Measurements from ENCODE around the gene IFITM1.

- TF ChIP-seq, protein P1, sequence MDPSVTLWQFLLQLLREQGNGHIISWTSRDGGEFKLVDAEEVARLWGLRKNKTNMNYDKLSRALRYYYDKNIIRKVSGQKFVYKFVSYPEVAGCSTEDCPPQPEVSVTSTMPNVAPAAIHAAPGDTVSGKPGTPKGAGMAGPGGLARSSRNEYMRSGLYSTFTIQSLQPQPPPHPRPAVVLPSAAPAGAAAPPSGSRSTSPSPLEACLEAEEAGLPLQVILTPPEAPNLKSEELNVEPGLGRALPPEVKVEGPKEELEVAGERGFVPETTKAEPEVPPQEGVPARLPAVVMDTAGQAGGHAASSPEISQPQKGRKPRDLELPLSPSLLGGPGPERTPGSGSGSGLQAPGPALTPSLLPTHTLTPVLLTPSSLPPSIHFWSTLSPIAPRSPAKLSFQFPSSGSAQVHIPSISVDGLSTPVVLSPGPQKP (IDR thresholded peaks at IDR 0.05; ENCODE audit: borderline replicate concordance, low read depth, low read length), result no peak
- TF ChIP-seq, protein P2, sequence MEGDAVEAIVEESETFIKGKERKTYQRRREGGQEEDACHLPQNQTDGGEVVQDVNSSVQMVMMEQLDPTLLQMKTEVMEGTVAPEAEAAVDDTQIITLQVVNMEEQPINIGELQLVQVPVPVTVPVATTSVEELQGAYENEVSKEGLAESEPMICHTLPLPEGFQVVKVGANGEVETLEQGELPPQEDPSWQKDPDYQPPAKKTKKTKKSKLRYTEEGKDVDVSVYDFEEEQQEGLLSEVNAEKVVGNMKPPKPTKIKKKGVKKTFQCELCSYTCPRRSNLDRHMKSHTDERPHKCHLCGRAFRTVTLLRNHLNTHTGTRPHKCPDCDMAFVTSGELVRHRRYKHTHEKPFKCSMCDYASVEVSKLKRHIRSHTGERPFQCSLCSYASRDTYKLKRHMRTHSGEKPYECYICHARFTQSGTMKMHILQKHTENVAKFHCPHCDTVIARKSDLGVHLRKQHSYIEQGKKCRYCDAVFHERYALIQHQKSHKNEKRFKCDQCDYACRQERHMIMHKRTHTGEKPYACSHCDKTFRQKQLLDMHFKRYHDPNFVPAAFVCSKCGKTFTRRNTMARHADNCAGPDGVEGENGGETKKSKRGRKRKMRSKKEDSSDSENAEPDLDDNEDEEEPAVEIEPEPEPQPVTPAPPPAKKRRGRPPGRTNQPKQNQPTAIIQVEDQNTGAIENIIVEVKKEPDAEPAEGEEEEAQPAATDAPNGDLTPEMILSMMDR (conservative IDR thresholded peaks at IDR 0.05; ENCODE audit: low read depth, low read length), result no peak
- no peak for TF ChIP-seq MAZ (IDR thresholded peaks at IDR 0.05; ENCODE audit: borderline replicate concordance, low read depth, low read length)
- TF ChIP-seq FOS (IDR thresholded peaks at IDR 0.05; ENCODE audit: low read depth, low read length), result no peak
Measured at GRCh38 chr11:282171-282570, 31.7 kb upstream of the IFITM1 start.

Measured in IMR-90 (cell line).